Measurements from ENCODE around the gene PDE4B.

DNA sequence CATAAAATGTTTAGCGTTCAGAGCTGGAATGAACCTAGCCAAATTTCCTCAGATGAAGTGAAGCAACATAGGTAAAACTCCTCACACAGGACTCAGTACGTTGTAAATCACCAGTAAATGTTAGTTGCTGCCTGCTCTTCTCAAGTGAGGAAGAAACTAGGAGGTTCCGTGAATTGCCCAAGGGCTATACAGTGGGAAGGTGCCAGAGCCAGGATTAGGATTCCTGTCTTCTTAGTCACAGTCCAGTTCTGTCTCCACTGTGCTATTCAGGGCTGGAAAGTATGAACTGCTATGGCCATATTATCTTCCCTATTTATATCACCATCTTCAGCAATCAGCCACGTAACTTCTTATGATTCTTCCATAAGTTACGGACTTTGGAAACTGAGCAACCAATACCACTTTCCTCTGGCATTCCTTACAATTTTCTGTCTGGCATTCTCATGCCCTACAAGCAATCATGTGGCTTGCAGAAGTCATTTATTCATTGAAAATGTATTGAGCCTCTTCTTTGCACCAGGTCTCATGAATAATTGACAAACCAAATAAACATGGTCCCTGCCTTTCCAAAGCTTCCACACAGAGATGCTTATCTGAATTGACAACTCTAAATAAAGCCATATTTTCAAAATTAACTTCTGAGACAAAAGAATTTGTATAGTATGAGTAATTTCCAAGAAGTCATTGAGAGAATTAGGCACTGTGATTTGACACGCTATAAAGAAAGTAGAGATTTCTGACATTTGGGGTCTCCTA is 469.7 kb downstream of the PDE4B start:
- no peak for TF ChIP-seq TP53 (CRISPR knock-in tag; IDR thresholded peaks at IDR 0.05)
- TF ChIP-seq JUN (IDR thresholded peaks at IDR 0.05) = peak in 1 of 2 experiments; percentile 69; a peak in 2 of 5 replicates
- TF ChIP-seq MAZ (IDR thresholded peaks at IDR 0.05; ENCODE audit: borderline replicate concordance, low read depth, low read length) = no peak
- TF ChIP-seq, protein P1, sequence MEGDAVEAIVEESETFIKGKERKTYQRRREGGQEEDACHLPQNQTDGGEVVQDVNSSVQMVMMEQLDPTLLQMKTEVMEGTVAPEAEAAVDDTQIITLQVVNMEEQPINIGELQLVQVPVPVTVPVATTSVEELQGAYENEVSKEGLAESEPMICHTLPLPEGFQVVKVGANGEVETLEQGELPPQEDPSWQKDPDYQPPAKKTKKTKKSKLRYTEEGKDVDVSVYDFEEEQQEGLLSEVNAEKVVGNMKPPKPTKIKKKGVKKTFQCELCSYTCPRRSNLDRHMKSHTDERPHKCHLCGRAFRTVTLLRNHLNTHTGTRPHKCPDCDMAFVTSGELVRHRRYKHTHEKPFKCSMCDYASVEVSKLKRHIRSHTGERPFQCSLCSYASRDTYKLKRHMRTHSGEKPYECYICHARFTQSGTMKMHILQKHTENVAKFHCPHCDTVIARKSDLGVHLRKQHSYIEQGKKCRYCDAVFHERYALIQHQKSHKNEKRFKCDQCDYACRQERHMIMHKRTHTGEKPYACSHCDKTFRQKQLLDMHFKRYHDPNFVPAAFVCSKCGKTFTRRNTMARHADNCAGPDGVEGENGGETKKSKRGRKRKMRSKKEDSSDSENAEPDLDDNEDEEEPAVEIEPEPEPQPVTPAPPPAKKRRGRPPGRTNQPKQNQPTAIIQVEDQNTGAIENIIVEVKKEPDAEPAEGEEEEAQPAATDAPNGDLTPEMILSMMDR (IDR thresholded peaks at IDR 0.05) = no peak
- TF ChIP-seq CHD4 (IDR thresholded peaks at IDR 0.05; ENCODE audit: borderline replicate concordance) = no peak
- peak; percentile 46 to 72; a peak in 3 of 5 replicates for TF ChIP-seq EP300 (IDR thresholded peaks at IDR 0.05)
- TF ChIP-seq, protein P2, sequence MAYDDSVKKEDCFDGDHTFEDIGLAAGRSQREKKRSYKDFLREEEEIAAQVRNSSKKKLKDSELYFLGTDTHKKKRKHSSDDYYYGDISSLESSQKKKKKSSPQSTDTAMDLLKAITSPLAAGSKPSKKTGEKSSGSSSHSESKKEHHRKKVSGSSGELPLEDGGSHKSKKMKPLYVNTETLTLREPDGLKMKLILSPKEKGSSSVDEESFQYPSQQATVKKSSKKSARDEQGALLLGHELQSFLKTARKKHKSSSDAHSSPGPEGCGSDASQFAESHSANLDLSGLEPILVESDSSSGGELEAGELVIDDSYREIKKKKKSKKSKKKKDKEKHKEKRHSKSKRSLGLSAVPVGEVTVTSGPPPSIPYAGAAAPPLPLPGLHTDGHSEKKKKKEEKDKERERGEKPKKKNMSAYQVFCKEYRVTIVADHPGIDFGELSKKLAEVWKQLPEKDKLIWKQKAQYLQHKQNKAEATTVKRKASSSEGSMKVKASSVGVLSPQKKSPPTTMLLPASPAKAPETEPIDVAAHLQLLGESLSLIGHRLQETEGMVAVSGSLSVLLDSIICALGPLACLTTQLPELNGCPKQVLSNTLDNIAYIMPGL (CRISPR knock-in tag; IDR thresholded peaks at IDR 0.05; ENCODE audit: borderline replicate concordance) = no peak
- no peak for TF ChIP-seq RAD21 (conservative IDR thresholded peaks at IDR 0.05 in 1 of 2, IDR thresholded peaks at IDR 0.05 in 1 of 2)

Data from A549 (cell line).